GM08714 (cell line): ENCODE data around the gene PCDHGB4.
"Not testable (repeated sequence)": the region's sequence is repeated elsewhere in the genome, so short reads cannot be mapped to it uniquely, and the experiment has no call there.

Experiments
- H3K4me3 ChIP-seq: fragments of 200-500 bp; sonication (Bioruptor generic); 2 replicates; pipeline ENCODE4 v1.5.1; 2014; ENCODE audit warnings: mild to moderate bottlenecking, low read length, inconsistent platforms
- ZNF274 ChIP-seq: IDR thresholded peaks from 2 replicates; pipeline ENCODE4 v1.6.1; 2012; ENCODE audit warnings: mild to moderate bottlenecking, low read depth, low read length

The PCDHGB4 gene

DNA sequence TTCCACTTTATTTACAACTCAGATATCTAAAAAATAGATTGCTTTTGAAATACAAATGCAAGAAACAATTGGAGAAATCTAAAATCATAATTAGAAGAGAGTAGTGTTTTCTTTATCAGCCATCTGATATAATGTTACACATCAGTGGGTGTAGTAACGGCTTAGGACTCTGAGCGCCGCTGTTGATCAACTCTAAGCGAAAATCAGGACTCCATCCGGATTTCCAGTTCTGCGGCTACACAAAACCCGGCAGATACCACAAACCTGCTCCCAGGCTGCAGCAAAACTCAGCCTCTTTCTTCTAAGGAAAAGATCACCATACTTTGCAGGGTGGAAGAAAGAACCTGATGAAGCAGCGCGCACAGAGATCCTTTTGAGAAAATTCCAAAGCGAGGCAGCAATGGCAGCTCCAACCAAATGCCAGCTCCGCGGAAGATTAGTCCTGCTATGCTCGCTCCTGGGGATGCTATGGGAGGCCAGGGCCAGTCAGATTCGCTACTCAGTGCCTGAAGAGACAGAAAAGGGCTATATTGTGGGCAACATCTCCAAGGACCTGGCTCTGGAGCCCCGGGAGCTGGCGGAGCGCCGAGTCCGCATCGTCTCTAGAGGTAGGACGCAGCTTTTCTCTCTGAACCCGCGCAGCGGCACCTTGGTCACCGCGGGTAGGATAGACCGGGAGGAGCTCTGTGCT lies 15.2 kb downstream of the PCDHGB4 start, which contains the start of gene PCDHGA9:
Gene PCDHGA9, plus strand, starts transcription at position 226 of the 691 bp plus-strand sequence. Its CDS starts 175 bp downstream, at position 401.
- no peak within 1 kb of the TSS; the same call in 1 of the 2 replicates for H3K4me3 ChIP-seq
- no peak for TF ChIP-seq ZNF274

DNA sequence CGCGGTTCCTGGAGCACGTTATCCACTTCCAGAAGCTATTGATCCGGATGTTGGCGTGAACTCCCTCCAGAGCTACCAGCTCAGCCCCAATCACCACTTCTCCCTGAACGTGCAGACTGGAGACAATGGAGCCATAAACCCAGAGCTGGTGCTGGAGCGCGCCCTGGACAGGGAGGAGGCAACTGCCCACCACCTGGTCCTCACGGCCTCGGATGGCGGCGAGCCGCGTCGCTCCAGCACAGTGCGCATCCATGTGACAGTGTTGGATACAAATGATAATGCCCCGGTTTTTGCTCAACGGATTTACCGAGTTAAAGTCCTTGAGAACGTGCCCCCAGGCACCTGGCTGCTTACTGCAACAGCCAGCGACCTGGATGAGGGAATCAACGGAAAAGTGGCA lies 15.9 kb downstream of the PCDHGB4 start:
- H3K4me3 ChIP-seq = no peak overlapping the region
- TF ChIP-seq ZNF274 = no peak

DNA sequence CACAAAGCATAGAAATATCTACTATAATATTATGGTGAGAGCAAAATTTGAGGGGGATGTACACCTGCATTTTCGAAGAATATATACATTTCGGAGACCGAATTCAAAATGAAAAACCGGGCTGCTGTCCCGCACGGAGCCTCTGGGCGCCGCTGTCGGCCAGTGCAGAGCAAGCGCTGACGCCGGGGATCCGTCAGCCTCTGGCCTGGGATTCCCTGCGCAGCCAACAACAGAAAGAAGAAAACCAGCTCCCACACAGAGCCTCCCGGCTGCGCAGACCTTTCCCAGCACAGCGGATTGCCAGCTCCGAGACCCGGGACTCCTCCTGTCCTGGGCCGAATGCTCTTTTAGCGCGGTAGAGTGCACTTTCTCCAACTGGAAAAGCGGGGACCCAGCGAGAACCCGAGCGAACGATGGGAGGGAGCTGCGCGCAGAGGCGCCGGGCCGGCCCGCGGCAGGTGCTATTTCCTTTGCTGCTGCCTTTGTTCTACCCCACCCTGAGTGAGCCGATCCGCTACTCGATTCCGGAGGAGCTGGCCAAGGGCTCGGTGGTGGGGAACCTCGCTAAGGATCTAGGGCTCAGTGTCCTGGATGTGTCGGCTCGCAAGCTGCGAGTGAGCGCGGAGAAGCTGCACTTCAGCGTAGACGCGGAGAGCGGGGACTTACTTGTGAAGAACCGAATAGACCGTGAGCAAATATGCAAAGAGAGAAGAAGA lies 20.4 kb downstream of the PCDHGB4 start, which contains the start of gene PCDHGB6:
Gene PCDHGB6, plus strand, starts transcription at position 232 of the 716 bp plus-strand sequence. Its CDS starts 182 bp downstream, at position 414.
- peak within 1 kb of the TSS; percentile 33; the same call in 1 of the 2 replicates for H3K4me3 ChIP-seq

DNA sequence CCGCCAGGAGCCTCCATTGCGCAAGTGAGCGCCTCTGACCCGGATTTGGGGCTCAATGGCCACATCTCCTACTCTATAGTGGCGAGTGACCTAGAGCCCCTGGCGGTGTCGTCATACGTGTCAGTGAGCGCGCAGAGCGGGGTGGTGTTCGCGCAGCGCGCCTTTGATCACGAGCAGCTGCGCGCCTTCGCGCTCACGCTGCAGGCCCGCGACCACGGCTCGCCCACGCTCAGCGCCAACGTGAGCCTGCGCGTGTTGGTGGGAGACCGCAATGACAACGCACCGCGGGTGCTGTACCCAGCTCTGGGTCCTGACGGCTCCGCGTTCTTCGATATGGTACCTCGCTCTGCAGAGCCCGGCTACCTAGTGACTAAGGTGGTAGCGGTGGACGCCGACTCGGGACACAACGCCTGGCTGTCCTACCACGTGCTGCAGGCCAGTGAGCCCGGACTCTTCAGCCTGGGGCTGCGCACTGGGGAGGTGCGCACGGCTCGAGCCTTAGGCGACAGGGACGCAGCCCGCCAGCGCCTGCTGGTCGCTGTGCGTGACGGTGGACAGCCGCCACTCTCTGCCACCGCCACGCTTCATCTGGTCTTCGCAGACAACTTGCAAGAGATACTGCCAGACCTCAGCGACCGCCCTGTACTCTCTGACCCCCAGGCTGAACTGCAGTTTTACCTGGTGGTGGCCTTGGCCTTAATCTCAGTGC lies 22.3 kb downstream of the PCDHGB4 start:
- no peak overlapping the region for H3K4me3 ChIP-seq
- no peak for TF ChIP-seq ZNF274

- TF ChIP-seq ZNF274 = no peak
- no peak overlapping the region for H3K4me3 ChIP-seq
These were observed 24.1 kb downstream of the PCDHGB4 start for GRCh38 chr5:141411575-141411974.

DNA sequence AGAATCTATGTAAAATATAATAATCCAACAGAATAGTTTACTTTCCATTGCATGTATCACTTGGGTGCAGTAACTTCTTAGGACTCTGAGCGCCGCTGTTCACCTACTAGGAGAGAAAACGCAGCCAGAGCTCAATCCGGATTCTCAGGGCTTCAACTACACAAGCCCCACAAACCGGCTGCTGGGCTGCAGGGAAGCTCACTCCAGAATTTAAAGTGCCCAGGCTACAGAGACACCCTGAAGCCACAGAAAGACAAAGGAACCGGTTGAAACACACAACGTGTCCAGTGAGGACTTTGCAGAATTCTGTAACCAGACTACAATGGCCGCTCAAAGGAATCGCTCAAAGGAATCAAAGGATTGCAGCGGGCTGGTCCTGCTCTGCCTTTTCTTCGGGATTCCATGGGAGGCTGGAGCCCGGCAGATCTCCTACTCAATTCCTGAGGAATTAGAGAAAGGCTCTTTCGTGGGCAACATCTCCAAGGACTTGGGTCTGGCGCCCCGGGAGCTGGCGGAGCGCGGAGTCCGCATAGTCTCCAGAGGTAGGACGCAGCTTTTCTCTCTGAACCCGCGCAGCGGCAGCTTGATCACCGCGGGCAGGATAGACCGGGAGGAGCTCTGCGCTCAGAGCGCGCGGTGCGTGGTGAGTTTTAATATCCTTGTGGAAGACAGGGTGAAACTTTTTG lies 25.5 kb downstream of the PCDHGB4 start, which contains the start of gene PCDHGA10:
Gene PCDHGA10, plus strand, starts transcription at position 134 of the 686 bp plus-strand sequence. Its CDS starts 189 bp downstream, at position 323.
- H3K4me3 ChIP-seq = peak within 1 kb of the TSS; percentile 77; the same call in 1 of the 2 replicates
- no peak for TF ChIP-seq ZNF274

DNA sequence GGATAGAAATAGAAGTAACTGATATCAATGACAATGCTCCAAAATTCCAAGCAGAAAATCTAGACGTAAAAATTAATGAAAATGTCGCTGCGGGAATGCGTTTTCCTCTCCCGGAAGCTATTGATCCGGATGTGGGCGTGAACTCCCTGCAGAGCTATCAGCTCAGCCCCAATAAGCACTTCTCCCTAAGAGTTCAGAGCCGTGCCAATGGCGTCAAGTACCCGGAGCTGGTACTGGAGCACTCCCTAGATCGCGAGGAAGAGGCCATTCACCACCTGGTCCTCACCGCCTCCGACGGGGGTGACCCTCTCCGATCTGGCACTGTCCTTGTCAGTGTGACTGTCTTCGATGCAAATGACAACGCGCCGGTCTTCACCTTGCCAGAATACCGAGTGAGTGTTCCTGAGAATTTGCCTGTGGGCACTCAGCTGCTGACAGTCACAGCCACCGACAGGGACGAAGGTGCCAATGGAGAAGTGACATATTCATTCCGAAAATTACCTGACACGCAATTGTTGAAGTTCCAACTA lies 26.1 kb downstream of the PCDHGB4 start:
- no peak for TF ChIP-seq ZNF274
- H3K4me3 ChIP-seq = peak overlapping the region; percentile 77; the same call in 1 of the 2 replicates

DNA sequence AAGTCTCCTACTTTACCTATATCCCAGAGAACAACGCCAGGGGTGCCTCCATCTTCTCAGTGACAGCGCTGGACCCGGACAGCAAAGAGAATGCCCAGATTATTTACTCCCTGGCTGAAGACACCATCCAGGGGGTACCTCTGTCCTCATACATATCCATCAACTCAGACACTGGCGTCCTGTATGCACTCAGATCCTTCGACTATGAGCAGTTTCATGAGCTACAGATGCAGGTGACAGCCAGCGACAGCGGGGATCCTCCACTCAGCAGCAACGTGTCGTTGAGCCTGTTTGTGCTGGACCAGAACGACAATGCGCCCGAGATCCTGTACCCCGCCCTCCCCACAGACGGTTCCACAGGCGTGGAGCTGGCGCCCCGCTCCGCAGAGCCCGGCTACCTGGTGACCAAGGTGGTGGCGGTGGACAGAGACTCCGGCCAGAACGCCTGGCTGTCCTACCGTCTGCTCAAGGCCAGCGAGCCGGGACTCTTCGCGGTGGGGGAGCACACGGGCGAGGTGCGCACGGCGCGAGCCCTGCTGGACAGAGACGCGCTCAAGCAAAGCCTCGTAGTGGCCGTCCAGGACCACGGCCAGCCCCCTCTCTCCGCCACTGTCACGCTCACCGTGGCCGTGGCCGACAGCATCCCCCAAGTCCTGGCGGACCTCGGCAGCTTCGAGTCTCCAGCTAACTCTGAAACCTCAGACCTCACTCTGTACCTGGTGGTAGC lies 27.2 kb downstream of the PCDHGB4 start:
- H3K4me3 ChIP-seq = not testable (repeated sequence)

GRCh38 chr5:141415275-141415618 lies 27.7 kb downstream of the PCDHGB4 start:
- H3K4me3 ChIP-seq = not testable (repeated sequence)

DNA sequence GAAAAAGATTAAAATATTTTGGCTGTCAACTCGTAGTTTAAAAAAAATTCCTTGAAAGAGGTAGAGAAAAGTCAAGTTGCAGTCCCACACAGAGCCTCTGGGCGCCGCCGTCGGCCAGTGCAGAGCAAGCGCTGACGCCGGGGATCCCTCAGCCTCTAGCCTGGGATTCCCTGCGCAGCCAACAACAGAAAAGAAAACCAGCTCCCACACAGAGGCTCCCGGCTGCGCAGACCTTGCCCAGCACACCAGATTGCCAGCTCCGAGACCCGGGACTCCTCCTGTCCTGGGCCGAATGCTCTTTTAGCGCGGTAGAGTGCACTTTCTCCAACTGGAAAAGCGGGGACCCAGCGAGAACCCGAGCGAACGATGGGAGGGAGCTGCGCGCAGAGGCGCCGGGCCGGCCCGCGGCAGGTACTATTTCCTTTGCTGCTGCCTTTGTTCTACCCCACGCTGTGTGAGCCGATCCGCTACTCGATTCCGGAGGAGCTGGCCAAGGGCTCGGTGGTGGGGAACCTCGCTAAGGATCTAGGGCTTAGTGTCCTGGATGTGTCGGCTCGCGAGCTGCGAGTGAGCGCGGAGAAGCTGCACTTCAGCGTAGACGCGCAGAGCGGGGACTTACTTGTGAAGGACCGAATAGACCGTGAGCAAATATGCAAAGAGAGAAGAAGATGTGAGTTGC lies 30.1 kb downstream of the PCDHGB4 start, which contains the start of gene PCDHGB7:
Gene PCDHGB7, plus strand, starts transcription at position 184 of the 679 bp plus-strand sequence. Its CDS starts 183 bp downstream, at position 367.
- H3K4me3 ChIP-seq = peak within 1 kb of the TSS; percentile 28; the same call in 1 of the 2 replicates

- H3K4me3 ChIP-seq = no peak overlapping the region
- TF ChIP-seq ZNF274 = no peak
These were observed 31.8 kb downstream of the PCDHGB4 start for GRCh38 chr5:141419074-141419880.
